Nephron progenitor cell (in vitro differentiated cells): Measurements from ENCODE around the gene SPAG16.

ENCODE experiments used
- DNase-seq: peaks from one replicate; pipeline ENCODE4 v3.0.0; 2021
- H3K27ac Mint-ChIP-seq: 2 replicates; pipeline ENCODE4 v1.8.0; 2021; ENCODE audit warnings: mild to moderate bottlenecking, moderate library complexity, mixed read lengths
- H3K27me3 Mint-ChIP-seq: 2 replicates; pipeline ENCODE4 v1.8.0; 2021; ENCODE audit warnings: mild to moderate bottlenecking, low read depth, mixed read lengths; ENCODE audit not compliant: poor library complexity
- H3K36me3 Mint-ChIP-seq: 2 replicates; pipeline ENCODE4 v1.8.0; 2021; ENCODE audit warnings: low read depth, mixed read lengths
- H3K4me1 Mint-ChIP-seq: 2 replicates; pipeline ENCODE4 v1.8.0; 2021; ENCODE audit warnings: mixed read lengths
- H3K4me3 Mint-ChIP-seq: 2 replicates; pipeline ENCODE4 v1.8.0; 2021; ENCODE audit warnings: mild to moderate bottlenecking, moderate library complexity, mixed read lengths
- H3K9me3 Mint-ChIP-seq: 2 replicates; pipeline ENCODE4 v1.8.0; 2021; ENCODE audit warnings: mild to moderate bottlenecking, moderate library complexity, mixed read lengths
- TF ChIP-seq, protein P1 (sequence below): fragments of 200-600 bp; sonication (generic); IDR thresholded peaks from 2 replicates; pipeline ENCODE4 v1.5.0; 2021; ENCODE audit warnings: antibody characterized with exemption

The SPAG16 gene

DNA sequence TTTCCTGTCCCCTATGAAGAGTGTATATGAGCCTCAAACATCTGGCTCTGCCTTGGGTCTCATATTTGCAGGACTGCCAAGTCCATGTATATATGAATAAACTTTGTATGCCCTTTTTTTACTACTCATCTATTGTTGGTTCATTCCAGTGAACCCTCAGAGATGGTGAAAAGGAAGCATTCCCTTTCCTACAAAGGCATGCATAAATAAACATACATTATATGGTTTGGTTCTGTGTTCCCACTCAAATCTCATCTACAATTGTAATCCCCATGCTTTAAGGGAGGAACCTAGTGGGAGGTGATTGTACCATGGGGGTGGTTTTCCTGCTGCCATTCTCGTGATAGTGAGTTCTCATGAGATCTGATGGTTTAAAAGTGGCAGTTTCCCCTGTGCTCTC lies 534.2 kb downstream of the SPAG16 start:
- Mint-ChIP-seq H3K9me3 (peaks cover 5% of the 10 kb centered on the region), H3K27me3 (no peaks in the 10 kb centered on the region), H3K4me1 (no peaks in the 10 kb centered on the region), H3K4me3 (no peak overlapping the region), H3K27ac (peak overlapping the region; percentile 33), H3K36me3 (no peaks in the 10 kb centered on the region)
- TF ChIP-seq, protein P1, sequence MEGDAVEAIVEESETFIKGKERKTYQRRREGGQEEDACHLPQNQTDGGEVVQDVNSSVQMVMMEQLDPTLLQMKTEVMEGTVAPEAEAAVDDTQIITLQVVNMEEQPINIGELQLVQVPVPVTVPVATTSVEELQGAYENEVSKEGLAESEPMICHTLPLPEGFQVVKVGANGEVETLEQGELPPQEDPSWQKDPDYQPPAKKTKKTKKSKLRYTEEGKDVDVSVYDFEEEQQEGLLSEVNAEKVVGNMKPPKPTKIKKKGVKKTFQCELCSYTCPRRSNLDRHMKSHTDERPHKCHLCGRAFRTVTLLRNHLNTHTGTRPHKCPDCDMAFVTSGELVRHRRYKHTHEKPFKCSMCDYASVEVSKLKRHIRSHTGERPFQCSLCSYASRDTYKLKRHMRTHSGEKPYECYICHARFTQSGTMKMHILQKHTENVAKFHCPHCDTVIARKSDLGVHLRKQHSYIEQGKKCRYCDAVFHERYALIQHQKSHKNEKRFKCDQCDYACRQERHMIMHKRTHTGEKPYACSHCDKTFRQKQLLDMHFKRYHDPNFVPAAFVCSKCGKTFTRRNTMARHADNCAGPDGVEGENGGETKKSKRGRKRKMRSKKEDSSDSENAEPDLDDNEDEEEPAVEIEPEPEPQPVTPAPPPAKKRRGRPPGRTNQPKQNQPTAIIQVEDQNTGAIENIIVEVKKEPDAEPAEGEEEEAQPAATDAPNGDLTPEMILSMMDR, result no peak
- DNase-seq, result no peak

DNA sequence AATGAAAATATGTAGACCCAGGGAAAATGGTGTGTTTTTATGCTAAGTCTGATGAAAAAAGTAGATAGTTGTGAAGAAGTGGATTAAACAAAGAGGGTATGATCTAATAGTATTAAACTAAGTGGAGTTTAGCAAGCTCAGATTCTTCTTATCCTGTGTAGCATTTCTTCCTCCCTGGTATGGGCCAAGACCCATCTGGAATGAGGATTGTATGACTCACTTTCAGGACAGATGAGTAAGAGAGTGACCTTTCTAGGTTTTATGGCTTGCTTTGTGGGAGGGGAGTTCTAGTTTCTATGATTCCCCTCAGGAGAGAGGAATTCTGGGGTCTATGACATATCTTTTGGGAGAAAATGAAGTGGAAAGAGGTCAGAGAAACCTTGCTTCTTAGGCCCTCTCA lies 550.1 kb downstream of the SPAG16 start:
- Mint-ChIP-seq H3K27me3 (no peaks in the 10 kb centered on the region), H3K36me3 (no peaks in the 10 kb centered on the region), H3K4me1 (no peaks in the 10 kb centered on the region), H3K4me3 (no peak overlapping the region), H3K27ac (peak overlapping the region; percentile 36), H3K9me3 (no peaks in the 10 kb centered on the region)
- TF ChIP-seq, protein P1, result no peak
- DNase-seq, result no peak

DNA sequence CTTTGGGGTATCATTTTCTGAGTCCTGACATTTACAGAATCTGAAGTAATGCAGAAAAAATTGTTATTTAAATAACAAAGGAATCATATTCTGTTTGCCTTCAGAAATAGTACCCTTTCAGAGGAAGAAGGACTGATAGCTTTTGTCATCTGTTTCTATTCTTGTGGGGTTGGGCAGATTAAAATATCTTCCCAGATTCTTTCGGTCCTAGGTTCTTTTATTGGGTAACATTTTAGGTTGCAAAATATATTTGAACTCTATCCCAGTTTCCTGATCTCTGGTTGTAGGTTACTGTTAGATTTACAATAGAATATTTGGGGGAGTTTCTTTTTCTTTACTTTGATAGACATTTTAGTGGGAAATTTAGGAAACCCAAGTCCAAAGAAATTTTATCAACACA lies 550.5 kb downstream of the SPAG16 start:
- no peak for DNase-seq
- Mint-ChIP-seq H3K27ac (no peak overlapping the region), H3K9me3 (no peaks in the 10 kb centered on the region), H3K36me3 (no peaks in the 10 kb centered on the region), H3K4me3 (no peak overlapping the region), H3K27me3 (no peaks in the 10 kb centered on the region), H3K4me1 (no peaks in the 10 kb centered on the region)
- TF ChIP-seq, protein P1, result no peak

DNA sequence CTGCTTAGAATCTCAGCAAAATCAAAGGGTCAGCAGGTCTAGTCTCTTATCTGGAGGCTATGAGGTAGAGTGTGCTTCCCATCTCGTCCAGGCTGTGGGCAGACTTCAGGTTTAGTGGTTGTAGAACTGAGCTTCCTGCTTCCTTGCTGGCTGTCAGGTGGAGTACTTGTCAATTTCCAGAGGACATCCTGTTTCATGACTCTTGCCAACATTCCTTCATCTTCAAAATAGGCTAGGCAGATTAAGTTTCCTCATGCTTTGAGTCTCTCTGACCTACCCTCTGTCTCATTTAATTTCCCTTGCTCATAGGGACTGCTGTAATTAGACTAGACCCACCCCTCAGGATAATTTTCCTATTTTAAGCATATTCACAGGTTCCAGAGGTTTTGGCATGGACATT lies 562.6 kb downstream of the SPAG16 start:
- TF ChIP-seq, protein P1, result no peak
- Mint-ChIP-seq H3K27ac (no peak overlapping the region), H3K4me3 (no peak overlapping the region), H3K27me3 (peaks cover 4% of the 10 kb centered on the region), H3K4me1 (no peaks in the 10 kb centered on the region), H3K9me3 (no peaks in the 10 kb centered on the region), H3K36me3 (no peaks in the 10 kb centered on the region)
- DNase-seq, result no peak

DNA sequence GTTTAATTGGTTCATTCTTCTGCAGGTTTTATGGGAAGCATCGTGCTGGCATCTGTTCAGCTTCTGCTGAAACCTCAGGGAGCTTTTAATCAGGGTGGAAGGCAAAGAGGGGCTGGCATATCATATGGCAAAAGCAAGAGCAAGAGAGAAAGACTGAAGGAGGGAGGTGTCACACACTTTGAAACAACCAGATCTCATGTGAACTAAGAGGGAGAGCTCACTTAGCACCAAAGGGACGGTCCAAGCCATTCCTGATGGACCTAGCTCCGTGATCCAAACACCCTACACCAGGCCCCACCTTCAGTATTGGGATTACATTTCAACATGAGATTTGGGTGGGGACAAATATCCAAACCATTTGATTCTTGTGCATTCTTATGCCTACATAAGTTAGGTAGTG lies 563.1 kb downstream of the SPAG16 start:
- no peaks in the 10 kb centered on the region for H3K36me3 Mint-ChIP-seq
- TF ChIP-seq, protein P1, result no peak
- no peak overlapping the region for H3K4me3 Mint-ChIP-seq
- H3K9me3 Mint-ChIP-seq, result no peaks in the 10 kb centered on the region
- H3K4me1 Mint-ChIP-seq, result no peaks in the 10 kb centered on the region
- DNase-seq, result no peak
- peaks cover 4% of the 10 kb centered on the region for H3K27me3 Mint-ChIP-seq
- peak overlapping the region; percentile 17 for H3K27ac Mint-ChIP-seq

DNA sequence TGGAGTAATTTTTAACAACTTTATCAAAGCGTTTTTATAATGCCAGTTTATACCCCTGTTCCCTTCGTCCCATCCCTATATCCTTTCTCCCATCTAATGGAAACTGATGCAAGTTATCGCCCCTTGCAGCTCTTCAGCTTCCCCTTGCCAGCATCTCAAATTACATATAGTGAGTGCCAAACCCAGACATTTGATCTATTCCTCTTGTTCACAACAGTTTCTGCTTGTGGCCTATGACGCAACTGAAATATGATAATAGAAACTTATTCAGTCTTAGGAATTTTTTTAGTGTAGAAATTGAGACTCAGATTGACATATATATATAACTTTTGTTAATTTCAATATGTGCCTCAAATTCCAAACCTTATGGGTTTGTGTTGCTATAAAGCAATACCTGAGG lies 564.4 kb downstream of the SPAG16 start:
- DNase-seq, result no peak
- TF ChIP-seq, protein P1, result no peak
- Mint-ChIP-seq H3K4me3 (no peak overlapping the region), H3K4me1 (no peaks in the 10 kb centered on the region), H3K9me3 (no peaks in the 10 kb centered on the region), H3K27ac (no peak overlapping the region), H3K27me3 (peaks cover 4% of the 10 kb centered on the region), H3K36me3 (no peaks in the 10 kb centered on the region)
